Measurements from ENCODE around the gene SS18L1.

Gene SS18L1

GRCh38 chr20:62212299-62212698 lies 68.7 kb downstream of the SS18L1 start:
- Histone ChIP-seq H3F3A (ENCODE audit: low read depth) (no peaks in the 10 kb centered on the region), H3K4me2 (ENCODE audit: low read depth, low read length, poor library complexity, severe bottlenecking) (no peak overlapping the region), H3K4me1 (ENCODE audit: insufficient read depth, low read length, poor library complexity, severe bottlenecking) (no peaks in the 10 kb centered on the region), H3K4me3 (ENCODE audit: low read length, poor library complexity, severe bottlenecking) (no peak overlapping the region), H4K20me1 (ENCODE audit: insufficient read depth, low read length, poor library complexity, severe bottlenecking) (no peaks in the 10 kb centered on the region), H3K9me2 (replicated peaks; ENCODE audit: low read depth, low read length) (no peaks in the 10 kb centered on the region), H3K9ac (ENCODE audit: low read depth, low read length, poor library complexity, severe bottlenecking) (no peak overlapping the region), H3K36me3 (ENCODE audit: insufficient read depth, low read length) (no peaks in the 10 kb centered on the region), H3K79me2 (ENCODE audit: insufficient read depth, low read length) (no peaks in the 10 kb centered on the region), H2AFZ (ENCODE audit: low read length) (no peak overlapping the region), H3K9me3 (ENCODE audit: insufficient read depth, low read depth, low read length) (no peaks in the 10 kb centered on the region), H3K27me3 (ENCODE audit: insufficient read depth, low read length, poor library complexity, severe bottlenecking) (no peaks in the 10 kb centered on the region)
- TF ChIP-seq CTCF (conservative IDR thresholded peaks at IDR 0.05; ENCODE audit: low read length) (no peak), EZH2phosphoT487 (IDR thresholded peaks at IDR 0.05; ENCODE audit: borderline replicate concordance) (no peak)

- no peaks in the 10 kb centered on the region for H3K27me3 ChIP-seq (ENCODE audit: insufficient read depth, low read length, poor library complexity, severe bottlenecking)
These were observed 70.5 kb downstream of the SS18L1 start for GRCh38 chr20:62214067-62214466.

GRCh38 chr20:62215020-62215990 lies 71.7 kb downstream of the SS18L1 start:
- TF ChIP-seq CTCF (conservative IDR thresholded peaks at IDR 0.05; ENCODE audit: low read length) = no peak
- TF ChIP-seq EZH2phosphoT487 (IDR thresholded peaks at IDR 0.05; ENCODE audit: borderline replicate concordance) = no peak
- Histone ChIP-seq H3K79me2 (ENCODE audit: insufficient read depth, low read length) (no peaks in the 10 kb centered on the region), H3K9me3 (ENCODE audit: insufficient read depth, low read depth, low read length) (no peaks in the 10 kb centered on the region), H3K9ac (ENCODE audit: low read depth, low read length, poor library complexity, severe bottlenecking) (no peak overlapping the region), H3K4me3 (ENCODE audit: low read length, poor library complexity, severe bottlenecking) (no peak overlapping the region), H3K9me2 (replicated peaks; ENCODE audit: low read depth, low read length) (no peaks in the 10 kb centered on the region), H3K4me2 (ENCODE audit: low read depth, low read length, poor library complexity, severe bottlenecking) (no peak overlapping the region), H3K4me1 (ENCODE audit: insufficient read depth, low read length, poor library complexity, severe bottlenecking) (no peaks in the 10 kb centered on the region), H3K27me3 (ENCODE audit: insufficient read depth, low read length, poor library complexity, severe bottlenecking) (no peaks in the 10 kb centered on the region), H2AFZ (ENCODE audit: low read length) (no peak overlapping the region), H3K36me3 (ENCODE audit: insufficient read depth, low read length) (no peaks in the 10 kb centered on the region), H3F3A (ENCODE audit: low read depth) (no peaks in the 10 kb centered on the region), H4K20me1 (ENCODE audit: insufficient read depth, low read length, poor library complexity, severe bottlenecking) (no peaks in the 10 kb centered on the region)

More at GRCh38 chr20:62214067-62214466, 70.5 kb downstream of the SS18L1 start:
- Histone ChIP-seq H3K79me2 (ENCODE audit: insufficient read depth, low read length) (no peaks in the 10 kb centered on the region), H3K4me3 (ENCODE audit: low read length, poor library complexity, severe bottlenecking) (no peak overlapping the region), H3K9ac (ENCODE audit: low read depth, low read length, poor library complexity, severe bottlenecking) (no peak overlapping the region), H4K20me1 (ENCODE audit: insufficient read depth, low read length, poor library complexity, severe bottlenecking) (no peaks in the 10 kb centered on the region), H3K9me3 (ENCODE audit: insufficient read depth, low read depth, low read length) (no peaks in the 10 kb centered on the region), H3K36me3 (ENCODE audit: insufficient read depth, low read length) (no peaks in the 10 kb centered on the region), H3K4me1 (ENCODE audit: insufficient read depth, low read length, poor library complexity, severe bottlenecking) (no peaks in the 10 kb centered on the region), H3K9me2 (replicated peaks; ENCODE audit: low read depth, low read length) (no peaks in the 10 kb centered on the region), H3F3A (ENCODE audit: low read depth) (no peaks in the 10 kb centered on the region), H2AFZ (ENCODE audit: low read length) (no peak overlapping the region), H3K4me2 (ENCODE audit: low read depth, low read length, poor library complexity, severe bottlenecking) (no peak overlapping the region)
- TF ChIP-seq CTCF (conservative IDR thresholded peaks at IDR 0.05; ENCODE audit: low read length) = no peak
- no peak for TF ChIP-seq EZH2phosphoT487 (IDR thresholded peaks at IDR 0.05; ENCODE audit: borderline replicate concordance)
